Measurements from ENCODE around the gene MTHFD1. TPM values are rescaled to one million over a fixed set of nuclear protein-coding genes. Genes with fewer than 3 reads are reported as not detected.

Gene MTHFD1
- total RNA-seq, 1 donor from 2014 or later, result 49.3 TPM

GRCh38 chr14:64454671-64455070, 66.5 kb downstream of the MTHFD1 start:
- Histone ChIP-seq H3K9ac (no peak overlapping the region), H3K9me3 (ENCODE audit: low read depth) (no peaks in the 10 kb centered on the region), H3K27ac (no peak overlapping the region), H3K4me2 (no peak overlapping the region), H3K36me3 (peaks cover 3% of the 10 kb centered on the region), H3K79me2 (ENCODE audit: low read depth) (no peaks in the 10 kb centered on the region), H4K20me1 (ENCODE audit: low read depth) (no peaks in the 10 kb centered on the region), H3K4me3 (no peak overlapping the region), H2AFZ (replicated peaks) (no peak overlapping the region), H3K27me3 (no peaks in the 10 kb centered on the region), H3K4me1 (no peaks in the 10 kb centered on the region), H3F3A (ENCODE audit: low read depth) (no peaks in the 10 kb centered on the region)
- Mint-ChIP-seq H3K27ac (no peak overlapping the region), H3K9me3 (no peaks in the 10 kb centered on the region), H3K4me1 (no peaks in the 10 kb centered on the region), H3K36me3 (peaks cover 23% of the 10 kb centered on the region), H3K27me3 (ENCODE audit: insufficient read depth, low read depth) (peaks cover 2% of the 10 kb centered on the region), H3K4me3 (no peak overlapping the region)
- DNase-seq (ENCODE audit: low spot score), result no peak
- TF ChIP-seq EZH2 (IDR thresholded peaks at IDR 0.05) (no peak), CTCF (IDR thresholded peaks at IDR 0.05) (no peak), EZH2phosphoT487 (IDR thresholded peaks at IDR 0.05) (no peak)

- H3F3A ChIP-seq (ENCODE audit: low read depth), result peaks cover 11% of the 10 kb centered on the region
- H3K27ac Mint-ChIP-seq, result no peak overlapping the region
- H3K27me3 Mint-ChIP-seq (ENCODE audit: insufficient read depth, low read depth), result peaks cover 1% of the 10 kb centered on the region
- H3K9me3 Mint-ChIP-seq, result no peaks in the 10 kb centered on the region
- H3K9ac ChIP-seq, result no peak overlapping the region
- TF ChIP-seq EZH2phosphoT487 (IDR thresholded peaks at IDR 0.05) (no peak), EZH2 (IDR thresholded peaks at IDR 0.05) (no peak), CTCF (IDR thresholded peaks at IDR 0.05) (no peak)
- no peaks in the 10 kb centered on the region for H4K20me1 ChIP-seq (ENCODE audit: low read depth)
- H3K27ac ChIP-seq, result no peak overlapping the region
- no peak overlapping the region for H3K4me3 ChIP-seq
- peaks cover 2% of the 10 kb centered on the region for H3K4me1 ChIP-seq
- H3K27me3 ChIP-seq, result peaks cover 5% of the 10 kb centered on the region
- no peaks in the 10 kb centered on the region for H3K79me2 ChIP-seq (ENCODE audit: low read depth)
- H3K4me2 ChIP-seq, result no peak overlapping the region
- no peaks in the 10 kb centered on the region for H3K4me1 Mint-ChIP-seq
- no peaks in the 10 kb centered on the region for H3K9me3 ChIP-seq (ENCODE audit: low read depth)
- no peak for DNase-seq (ENCODE audit: low spot score)
- no peaks in the 10 kb centered on the region for H3K36me3 ChIP-seq
- H3K36me3 Mint-ChIP-seq, result peaks cover 4% of the 10 kb centered on the region
- H3K4me3 Mint-ChIP-seq, result no peak overlapping the region
- no peak overlapping the region for H2AFZ ChIP-seq (replicated peaks)
Observed at GRCh38 chr14:64459405-64460136, 71.4 kb downstream of the MTHFD1 start.

- Mint-ChIP-seq H3K4me1 (peaks cover 9% of the 10 kb centered on the region), H3K36me3 (peaks cover 2% of the 10 kb centered on the region)
- no peak overlapping the region for H3K4me3 ChIP-seq
Observed at GRCh38 chr14:64461221-64461620, 73.1 kb downstream of the MTHFD1 start.

GRCh38 chr14:64463195-64463594, 75.0 kb downstream of the MTHFD1 start:
- Histone ChIP-seq H3K27ac (no peak overlapping the region), H3K4me2 (no peak overlapping the region), H3K4me1 (peaks cover 13% of the 10 kb centered on the region), H2AFZ (replicated peaks) (no peak overlapping the region), H3K9ac (no peak overlapping the region), H3F3A (ENCODE audit: low read depth) (peaks cover 30% of the 10 kb centered on the region), H3K36me3 (no peaks in the 10 kb centered on the region), H3K9me3 (ENCODE audit: low read depth) (no peaks in the 10 kb centered on the region), H4K20me1 (ENCODE audit: low read depth) (no peaks in the 10 kb centered on the region), H3K4me3 (no peak overlapping the region), H3K79me2 (ENCODE audit: low read depth) (no peaks in the 10 kb centered on the region), H3K27me3 (peaks cover 14% of the 10 kb centered on the region)
- Mint-ChIP-seq H3K4me3 (no peak overlapping the region), H3K27me3 (ENCODE audit: insufficient read depth, low read depth) (no peaks in the 10 kb centered on the region), H3K36me3 (peaks cover 1% of the 10 kb centered on the region), H3K4me1 (peaks cover 9% of the 10 kb centered on the region), H3K27ac (no peak overlapping the region), H3K9me3 (no peaks in the 10 kb centered on the region)
- TF ChIP-seq CTCF (IDR thresholded peaks at IDR 0.05) (no peak), EZH2 (IDR thresholded peaks at IDR 0.05) (no peak), EZH2phosphoT487 (IDR thresholded peaks at IDR 0.05) (no peak)
- no peak for DNase-seq (ENCODE audit: low spot score)

More at GRCh38 chr14:64461221-64461620, 73.1 kb downstream of the MTHFD1 start:
- no peak overlapping the region for H2AFZ ChIP-seq (replicated peaks)
- no peaks in the 10 kb centered on the region for H4K20me1 ChIP-seq (ENCODE audit: low read depth)
- H3K9ac ChIP-seq, result no peak overlapping the region
- Mint-ChIP-seq H3K9me3 (no peaks in the 10 kb centered on the region), H3K4me3 (no peak overlapping the region), H3K27ac (no peak overlapping the region), H3K27me3 (ENCODE audit: insufficient read depth, low read depth) (no peaks in the 10 kb centered on the region)
- H3K27ac ChIP-seq, result no peak overlapping the region
- no peaks in the 10 kb centered on the region for H3K36me3 ChIP-seq
- H3K4me2 ChIP-seq, result no peak overlapping the region
- DNase-seq (ENCODE audit: low spot score), result no peak
- H3K4me1 ChIP-seq, result peaks cover 10% of the 10 kb centered on the region
- peaks cover 7% of the 10 kb centered on the region for H3K27me3 ChIP-seq
- peaks cover 25% of the 10 kb centered on the region for H3F3A ChIP-seq (ENCODE audit: low read depth)
- TF ChIP-seq EZH2 (IDR thresholded peaks at IDR 0.05), result no peak
- no peak for TF ChIP-seq EZH2phosphoT487 (IDR thresholded peaks at IDR 0.05)
- H3K9me3 ChIP-seq (ENCODE audit: low read depth), result no peaks in the 10 kb centered on the region
- H3K79me2 ChIP-seq (ENCODE audit: low read depth), result no peaks in the 10 kb centered on the region

Data from neural progenitor cell (in vitro differentiated cells).